GM10266 (cell line): ENCODE measurements around the gene SLC16A9.
"Not testable (repeated sequence)": the region's sequence is repeated elsewhere in the genome, so short reads cannot be mapped to it uniquely, and the experiment has no call there.

ENCODE experiments used
- DNase-seq: peaks from one replicate; pipeline ENCODE4 v3.0.0; 2012; ENCODE audit errors: extremely low spot score
- CTCF ChIP-seq: IDR thresholded peaks from 2 replicates; pipeline ENCODE4 v1.5.1; 2012; ENCODE audit warnings: mild to moderate bottlenecking, low read depth; ENCODE audit not compliant: control insufficient read depth, insufficient read depth; ENCODE audit errors: missing control alignments

Gene SLC16A9

GRCh38 chr10:59648711-59649201 lies 60.9 kb downstream of the SLC16A9 start:
- DNase-seq: no peak
- TF ChIP-seq CTCF: no peak

DNA sequence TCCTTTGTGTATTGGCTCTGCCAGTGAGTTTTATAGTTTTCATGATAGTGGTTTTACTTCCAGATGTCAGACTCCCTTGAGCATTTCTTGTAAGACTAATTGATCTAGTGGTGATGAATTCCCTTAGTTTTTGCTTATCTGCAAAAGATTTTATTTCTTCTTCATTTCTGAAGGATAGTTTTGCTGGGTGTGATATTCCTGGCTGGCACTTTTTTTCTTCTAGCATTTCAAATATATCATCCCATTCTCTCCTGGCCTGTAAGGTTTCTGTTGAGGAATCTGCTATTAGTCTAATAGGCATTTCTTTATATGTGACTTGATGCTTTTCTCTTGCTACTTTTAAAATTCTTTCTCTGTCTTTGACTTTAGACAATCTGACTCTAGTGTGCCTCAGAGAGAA lies 64.8 kb downstream of the SLC16A9 start:
- no peak for TF ChIP-seq CTCF
- no peak for DNase-seq

GRCh38 chr10:59641688-59642087 lies 68.0 kb downstream of the SLC16A9 start:
- not testable (repeated sequence) for DNase-seq

- DNase-seq: no peak
- TF ChIP-seq CTCF: no peak
Observed at GRCh38 chr10:59635502-59636290, 74.0 kb downstream of the SLC16A9 start.

GRCh38 chr10:59634102-59634501 lies 75.5 kb downstream of the SLC16A9 start:
- DNase-seq: no peak
- no peak for TF ChIP-seq CTCF

- TF ChIP-seq CTCF: no peak
- no peak for DNase-seq
Observed at GRCh38 chr10:59633063-59633462, 76.6 kb downstream of the SLC16A9 start.

DNA sequence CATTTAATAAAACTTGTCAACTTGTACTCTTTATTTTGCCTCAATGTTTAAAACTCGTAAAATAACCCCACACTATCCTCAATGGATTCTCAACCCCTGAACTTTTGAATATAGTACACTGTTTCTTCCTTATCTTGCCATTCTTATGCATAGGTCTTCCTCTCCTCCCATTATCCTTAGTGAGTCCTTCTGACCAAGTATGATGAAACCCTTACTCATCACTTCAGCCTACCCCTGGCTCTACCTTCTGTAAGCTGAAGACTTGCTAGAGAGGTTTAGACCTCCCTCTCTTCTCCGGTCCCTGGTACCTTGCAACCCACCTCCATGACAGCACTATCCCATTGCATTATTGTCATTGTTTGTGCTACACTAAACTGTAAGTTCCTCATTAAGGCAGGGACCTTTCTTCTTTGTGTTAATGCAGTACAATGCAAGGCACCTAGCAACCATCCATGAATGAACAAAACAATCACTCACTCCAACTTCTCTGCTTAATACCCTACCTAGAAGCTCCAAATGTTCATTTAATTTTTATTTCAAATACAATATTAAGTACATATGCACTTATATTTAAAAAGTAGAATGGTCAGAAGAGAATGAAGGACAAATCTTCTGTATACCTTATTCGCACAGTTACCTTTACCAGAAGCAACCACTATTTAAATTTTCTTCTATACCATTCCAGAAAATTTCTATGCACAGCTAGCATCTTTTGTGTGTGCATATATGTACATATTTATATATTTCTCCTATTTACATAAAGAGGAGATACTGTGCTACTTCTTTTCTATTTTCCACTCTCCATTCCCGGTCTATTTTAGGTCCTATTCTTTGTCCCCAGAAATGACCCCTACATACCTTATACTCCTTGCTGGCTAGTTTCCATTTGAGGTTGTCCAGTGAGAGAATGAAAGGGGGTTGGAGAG lies 77.5 kb downstream of the SLC16A9 start:
- no peak for TF ChIP-seq CTCF
- DNase-seq: no peak
